IMR-90 (cell line): ENCODE measurements around the gene PROM2. TPM values are rescaled to one million over a fixed set of nuclear protein-coding genes. Genes with fewer than 3 reads are reported as not detected.

Source experiments
- ATAC-seq: fragments of 200-7000 bp; cut with Tn5 transposase; 2 replicates; pipeline ENCODE4 v1.9.1; 2020; ENCODE audit warnings: low read depth, mild to moderate bottlenecking, moderate library complexity
- BruUV-seq: library from RNA; stranded (reverse); fragments of 400-500 nt; replicated peaks from 2 replicates; lab custom pipeline; 2021; lab: Mats Ljungman, UMichigan
- CTCF ChIA-PET: fragments of 300-600 bp; formaldehyde crosslinking; extraction: SDS; loops from one replicate; lab custom pipeline; 2021; ENCODE audit warnings: antibody characterized with exemption; lab: Yijun Ruan, JAX
- POLR2A ChIA-PET: fragments of 300-600 bp; sonication (Branson Sonifier 250); formaldehyde crosslinking; loops from one replicate; lab custom pipeline; 2022; ENCODE audit warnings: antibody characterized with exemption; ENCODE audit not compliant: unreplicated experiment; lab: Charles Lee
- DNase-seq: peaks from one replicate; pipeline ENCODE4 v3.0.0; 2013
- H2AFZ ChIP-seq: replicated peaks from 2 replicates; pipeline ENCODE3; 2013; ENCODE audit warnings: low read length, mild to moderate bottlenecking; ENCODE audit not compliant: poor library complexity
- H2AK5ac ChIP-seq: 2 replicates; pipeline ENCODE4 v1.6.1; 2013; ENCODE audit warnings: low read depth, low read length, inconsistent platforms
- H2AK9ac ChIP-seq: replicated peaks from 2 replicates; pipeline ENCODE3; 2013; ENCODE audit warnings: mild to moderate bottlenecking, low read depth, low read length, moderate library complexity; ENCODE audit not compliant: poor library complexity
- H2BK120ac ChIP-seq: 2 replicates; pipeline ENCODE4 v1.6.1; 2013; ENCODE audit warnings: low read depth, low read length, inconsistent platforms
- H2BK15ac ChIP-seq: 3 replicates; pipeline ENCODE4 v1.6.1; 2013; ENCODE audit warnings: low read depth, low read length, inconsistent platforms
- H2BK20ac ChIP-seq: 2 replicates; pipeline ENCODE4 v1.6.1; 2013; ENCODE audit warnings: low read depth, mild to moderate bottlenecking, inconsistent platforms, low read length, moderate library complexity
- H2BK5ac ChIP-seq: 2 replicates; pipeline ENCODE4 v1.6.1; 2013; ENCODE audit warnings: mild to moderate bottlenecking, low read depth, low read length, inconsistent platforms; ENCODE audit not compliant: poor library complexity, severe bottlenecking
- H3K14ac ChIP-seq: replicated peaks from 2 replicates; pipeline ENCODE4 v1.6.1; 2013; ENCODE audit warnings: low read depth, low read length, inconsistent platforms
- H3K18ac ChIP-seq: 2 replicates; pipeline ENCODE4 v1.6.1; 2013; ENCODE audit warnings: low read depth, low read length, control low read depth
- H3K23ac ChIP-seq: 2 replicates; pipeline ENCODE4 v1.6.1; 2013; ENCODE audit warnings: low read depth, low read length, inconsistent platforms
- H3K27ac ChIP-seq: 2 replicates; pipeline ENCODE4 v1.5.1; 2013; ENCODE audit warnings: mild to moderate bottlenecking, control low read depth, low read length; ENCODE audit not compliant: insufficient read depth
- H3K27me3 ChIP-seq: 2 replicates; pipeline ENCODE4 v1.6.1; 2013; ENCODE audit warnings: low read length; ENCODE audit not compliant: control insufficient read depth, insufficient read depth
- H3K36me3 ChIP-seq: 2 replicates; pipeline ENCODE4 v1.6.1; 2013; ENCODE audit warnings: low read length, mixed read lengths; ENCODE audit not compliant: control insufficient read depth, insufficient read depth
- H3K4ac ChIP-seq: 2 replicates; pipeline ENCODE4 v1.6.1; 2013; ENCODE audit warnings: low read depth, low read length, inconsistent platforms
- H3K4me1 ChIP-seq: 2 replicates; pipeline ENCODE4 v1.6.1; 2013; ENCODE audit warnings: low read length, mixed read lengths; ENCODE audit not compliant: control insufficient read depth, insufficient read depth
- H3K4me2 ChIP-seq: 2 replicates; pipeline ENCODE4 v1.6.1; 2013; ENCODE audit warnings: low read depth, mild to moderate bottlenecking, control low read depth, low read length, moderate library complexity
- H3K4me3 ChIP-seq: 2 replicates; pipeline ENCODE4 v1.5.1; 2013; ENCODE audit warnings: low read depth, mild to moderate bottlenecking, control low read depth, low read length, moderate library complexity; ENCODE audit not compliant: insufficient read depth
- H3K56ac ChIP-seq: 2 replicates; pipeline ENCODE4 v1.6.1; 2013; ENCODE audit warnings: low read length, inconsistent platforms; ENCODE audit not compliant: insufficient read depth; ENCODE audit errors: extremely low read depth
- H3K79me1 ChIP-seq, 2 experiments: 2 replicates each; pipeline ENCODE4 v1.6.1; 2013; ENCODE audit warnings: low read length in 2 of 2, inconsistent platforms in 1 of 2, low read depth in 1 of 2
- H3K9ac ChIP-seq: 2 replicates; pipeline ENCODE4 v1.6.1; 2013; ENCODE audit warnings: low read depth, low read length, control low read depth
- H3K9me1 ChIP-seq: 2 replicates; pipeline ENCODE4 v1.6.1; 2013; ENCODE audit warnings: low read length, inconsistent platforms; ENCODE audit not compliant: insufficient read depth
- H3K9me3 ChIP-seq: 2 replicates; pipeline ENCODE4 v1.6.1; 2013; ENCODE audit warnings: low read length; ENCODE audit not compliant: control insufficient read depth, insufficient read depth
- H4K20me1 ChIP-seq: 2 replicates; pipeline ENCODE4 v1.6.1; 2013; ENCODE audit warnings: low read length, inconsistent platforms; ENCODE audit not compliant: insufficient read depth
- H4K5ac ChIP-seq: 2 replicates; pipeline ENCODE4 v1.6.1; 2013; ENCODE audit warnings: mild to moderate bottlenecking, low read depth, low read length, control low read depth
- H4K8ac ChIP-seq, 2 experiments: 2 replicates each; pipeline ENCODE4 v1.6.1; 2013; ENCODE audit warnings: low read depth in 2 of 2, low read length in 2 of 2, control low read depth in 1 of 2, inconsistent platforms in 1 of 2
- H4K91ac ChIP-seq: 2 replicates; pipeline ENCODE4 v1.6.1; 2013; ENCODE audit warnings: low read depth, low read length, inconsistent platforms; ENCODE audit not compliant: insufficient read depth
- BHLHE40 ChIP-seq: fragments of 150-350 bp; IDR thresholded peaks from 2 replicates; pipeline ENCODE4 v1.6.1; 2016; ENCODE audit warnings: mild to moderate bottlenecking, low read depth, low read length
- CEBPB ChIP-seq: IDR thresholded peaks from 2 replicates; pipeline ENCODE4 v1.6.1; 2012; ENCODE audit warnings: low read depth, low read length, improper control_type of control experiment
- CHD1 ChIP-seq: IDR thresholded peaks from 2 replicates; pipeline ENCODE4 v1.6.1; 2012; ENCODE audit warnings: low read depth, low read length, improper control_type of control experiment
- CTCF ChIP-seq: conservative IDR thresholded peaks from 2 replicates; pipeline ENCODE4 v1.5.1; 2012; ENCODE audit warnings: mild to moderate bottlenecking, low read depth, low read length, improper control_type of control experiment
- FOS ChIP-seq: fragments of 150-350 bp; IDR thresholded peaks from 2 replicates; pipeline ENCODE4 v1.6.1; 2016; ENCODE audit warnings: low read depth, low read length
- MAFK ChIP-seq: IDR thresholded peaks from 2 replicates; pipeline ENCODE4 v1.6.1; 2012; ENCODE audit warnings: low read depth, low read length, improper control_type of control experiment
- MAZ ChIP-seq: IDR thresholded peaks from 2 replicates; pipeline ENCODE4 v1.6.1; 2012; ENCODE audit warnings: low read depth, mild to moderate bottlenecking, low read length, improper control_type of control experiment, moderate library complexity, borderline replicate concordance
- MXI1 ChIP-seq: IDR thresholded peaks from 2 replicates; pipeline ENCODE4 v1.6.1; 2012; ENCODE audit warnings: low read depth, mild to moderate bottlenecking, low read length, moderate library complexity, borderline replicate concordance
- POLR2A ChIP-seq: IDR thresholded peaks from 2 replicates; pipeline ENCODE4 v1.6.1; 2012; ENCODE audit warnings: mild to moderate bottlenecking, low read depth, low read length
- RAD21 ChIP-seq: IDR thresholded peaks from 2 replicates; pipeline ENCODE4 v1.6.1; 2012; ENCODE audit warnings: low read length, improper control_type of control experiment
- RFX5 ChIP-seq: IDR thresholded peaks from 2 replicates; pipeline ENCODE4 v1.8.0; 2012; ENCODE audit warnings: low read depth, mild to moderate bottlenecking, low read length, moderate library complexity
- USF2 ChIP-seq: fragments of 150-350 bp; IDR thresholded peaks from 2 replicates; pipeline ENCODE4 v1.6.1; 2017; ENCODE audit warnings: mild to moderate bottlenecking, antibody characterized with exemption, low read length, low read depth
- whole genome bisulfite sequencing, 2 experiments: methylation state at CpG; one replicate each; pipeline versions ENCODE4 v1.1.5 to v1.1.7; 2013; ENCODE audit warnings: missing lambda C conversion rate in 2 of 2; ENCODE audit not compliant: insufficient read length in 1 of 2; ENCODE audit errors: extremely low coverage in 2 of 2; 5-methylcytosine and 5-hydroxymethylcytosine counted together
- dilution Hi-C: fragments of 300-500 bp; cut with HindIII; formaldehyde crosslinking; loops from one replicate; pipeline ENCODE4 v1.14.3; 2018; ENCODE audit warnings: low sequenced_read_pairs; ENCODE audit not compliant: unreplicated experiment
- in situ Hi-C: fragments of 300-500 bp; cut with MboI; formaldehyde crosslinking; loops from 3 replicates; pipeline ENCODE4 v1.14.3; 2019; ENCODE audit warnings: low sequenced_read_pairs, inconsistent platforms, mixed read lengths
- intact Hi-C: fragments of 100-400 bp; cut with micrococcal nuclease; formaldehyde crosslinking; loops from 2 replicates; pipeline ENCODE4 v1.10.0; 2022
- polyA plus RNA-seq, 3 experiments: library from polyadenylated mRNA; depleted of rRNA; stranded (reverse); fragments of >200 nt; gene quantifications; 2 replicates each; pipeline ENCODE4 v1.2.3, GENCODE V29; 2012; ENCODE audit warnings: low replicate concordance in 1 of 3
- total RNA-seq: library from RNA; depleted of rRNA; stranded (reverse); fragments of >200 nt; gene quantifications from 2 replicates; pipeline ENCODE4 v1.2.3, GENCODE V29; 2012

PROM2 gene
- total and polyA plus RNA-seq, 2 of the 4 experiments (the other 2 are of a cell fraction), result 0.26 TPM; not detected in 1

GRCh38 chr2:95298486-95299111, 24.4 kb downstream of the PROM2 start:
- Histone ChIP-seq H3K36me3 (no peaks in the 10 kb centered on the region), H2BK5ac (no peak overlapping the region), H3K9me1 (no peaks in the 10 kb centered on the region), H3K23ac (no peak overlapping the region), H3K4me3 (no peak overlapping the region), H3K18ac (no peak overlapping the region), H2AFZ (peak overlapping the region; percentile 32), H3K4me1 (no peaks in the 10 kb centered on the region; the same call in 1 of the 2 replicates), H3K27me3 (peaks cover 34% of the 10 kb centered on the region), H3K4ac (no peak overlapping the region), H3K9ac (no peak overlapping the region), H4K91ac (no peak overlapping the region), H2AK5ac (no peak overlapping the region), H3K56ac (no peak overlapping the region), H2BK15ac (no peak overlapping the region), H3K27ac (no peak overlapping the region), H2AK9ac (no peak overlapping the region), H3K79me1 (no peaks in the 10 kb centered on the region), H3K4me2 (no peak overlapping the region), H3K14ac (no peak overlapping the region), H2BK120ac (no peak overlapping the region), H2BK20ac (no peak overlapping the region), H4K20me1 (no peaks in the 10 kb centered on the region), H4K5ac (no peak overlapping the region), H3K9me3 (no peaks in the 10 kb centered on the region), H4K8ac (no peak overlapping the region)
- no peak for ATAC-seq
- no TSS peak for BruUV-seq
- dilution Hi-C loops (no loop called here), in situ Hi-C loops (no loop called here), intact Hi-C loops (no loop called here)
- CTCF ChIA-PET, result no interaction called here
- POLR2A ChIA-PET, result no interaction called here
- no peak for DNase-seq
- TF ChIP-seq RFX5 (no peak), MXI1 (no peak), POLR2A (no peak), RAD21 (no peak), MAZ (no peak), CHD1 (no peak), USF2 (no peak), BHLHE40 (no peak), MAFK (no peak), CTCF (no peak), CEBPB (no peak), FOS (no peak)
- WGBS, 2 experiments, result 82% methylated on average over 2 of the region's 9 CpGs; no CpG with 5 or more reads in 1 of the 2 experiments
